Activated CD4-positive, alpha-beta T cell treated with anti-CD3 and anti-CD28 coated beads, Interleukin-2, amount 10 ng/mL, durations not matched to agents 7 days and 5 days (primary cell): ENCODE data around the gene FOXC1. TPM values are rescaled to one million over a fixed set of nuclear protein-coding genes. Genes with fewer than 3 reads are reported as not detected.

Source experiments
- CTCF ChIA-PET: fragments of 350-600 bp; sonication (Branson Sonifier 250); formaldehyde crosslinking; loops from one replicate; lab custom pipeline; 2021; ENCODE audit warnings: antibody characterized with exemption; lab: Charles Lee
- POLR2A ChIA-PET: fragments of 350-600 bp; sonication (Branson Sonifier 250); formaldehyde crosslinking; loops from one replicate; lab custom pipeline; 2021; ENCODE audit warnings: antibody characterized with exemption; lab: Charles Lee
- DNase-seq: peaks from one replicate; pipeline ENCODE4 v3.0.0-alpha.2; 2020
- H3K27ac Mint-ChIP-seq: one replicate; pipeline ENCODE4 v1.8.0; 2021; ENCODE audit warnings: mild to moderate bottlenecking, moderate library complexity, mixed read lengths
- H3K27me3 Mint-ChIP-seq: one replicate; pipeline ENCODE4 v1.8.0; 2021; ENCODE audit warnings: mixed read lengths
- H3K36me3 Mint-ChIP-seq: one replicate; pipeline ENCODE4 v1.8.0; 2021; ENCODE audit warnings: low read depth, mixed read lengths
- H3K4me1 Mint-ChIP-seq: one replicate; pipeline ENCODE4 v1.8.0; 2021; ENCODE audit warnings: mixed read lengths
- H3K4me3 Mint-ChIP-seq: one replicate; pipeline ENCODE4 v1.8.0; 2021; ENCODE audit warnings: mild to moderate bottlenecking, moderate library complexity, mixed read lengths
- H3K9me3 Mint-ChIP-seq: one replicate; pipeline ENCODE4 v1.8.0; 2021; ENCODE audit warnings: mixed read lengths
- total RNA-seq, 2 experiments: library from RNA; stranded (reverse); gene quantifications; one replicate each; pipeline ENCODE4 v1.2.3, GENCODE V29; 2021

FOXC1 gene
- total RNA-seq, 2 experiments from 2014 or later, result not detected

DNA sequence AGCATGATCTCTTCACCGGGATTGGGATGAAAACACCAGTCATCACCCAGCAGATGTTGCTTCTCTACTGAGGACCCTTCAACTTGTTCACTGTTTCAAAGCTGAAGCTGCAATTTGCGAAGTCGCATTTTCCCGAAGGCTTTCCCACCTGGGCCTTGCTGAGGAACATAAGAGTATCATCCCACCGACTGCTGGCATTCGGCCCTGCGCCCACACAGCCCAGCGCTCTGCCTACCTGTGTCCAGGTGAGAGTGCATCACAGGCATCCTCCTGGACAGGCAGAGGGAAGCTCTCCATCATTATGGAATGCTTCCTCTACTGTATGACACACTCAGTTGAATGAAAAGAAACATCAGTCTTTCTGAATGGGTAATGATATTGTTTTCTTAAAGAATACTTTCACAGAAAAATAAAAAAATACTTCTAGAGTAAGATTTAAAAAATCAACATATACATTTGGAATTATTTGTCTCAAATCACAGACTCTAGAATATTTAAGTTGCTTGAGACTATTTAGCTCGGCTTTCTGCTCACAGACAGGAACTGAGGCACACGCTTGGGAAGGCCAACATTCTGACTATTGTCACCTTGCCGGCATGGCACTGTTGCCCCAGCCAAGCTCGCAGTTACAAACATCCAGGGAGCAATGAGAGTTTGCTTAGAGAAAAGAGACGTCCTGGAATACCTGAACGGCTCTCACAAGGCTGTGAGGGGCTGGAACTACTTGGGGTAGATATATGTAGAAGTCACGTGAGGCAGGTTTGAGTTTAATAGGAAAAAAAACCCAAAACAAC lies 48.7 kb downstream of the FOXC1 start:
- POLR2A ChIA-PET, result no interaction called here
- Mint-ChIP-seq H3K36me3 (no peaks in the 10 kb centered on the region), H3K9me3 (no peaks in the 10 kb centered on the region), H3K27me3 (no peaks in the 10 kb centered on the region), H3K4me1 (no peaks in the 10 kb centered on the region), H3K27ac (no peak overlapping the region), H3K4me3 (no peak overlapping the region)
- CTCF ChIA-PET, result no interaction called here
- no peak for DNase-seq

- no peak for DNase-seq
- Mint-ChIP-seq H3K27me3 (no peaks in the 10 kb centered on the region), H3K4me1 (no peaks in the 10 kb centered on the region), H3K4me3 (no peak overlapping the region), H3K9me3 (no peaks in the 10 kb centered on the region), H3K36me3 (no peaks in the 10 kb centered on the region), H3K27ac (no peak overlapping the region)
- POLR2A ChIA-PET, result no interaction called here
- CTCF ChIA-PET, result no interaction called here
Measured at GRCh38 chr6:1659816-1660215, 50.1 kb downstream of the FOXC1 start.

- Mint-ChIP-seq H3K27me3 (no peaks in the 10 kb centered on the region), H3K36me3 (no peaks in the 10 kb centered on the region), H3K4me1 (peaks cover 8% of the 10 kb centered on the region), H3K27ac (no peak overlapping the region), H3K9me3 (no peaks in the 10 kb centered on the region), H3K4me3 (no peak overlapping the region)
- DNase-seq, result no peak
- ChIA-PET CTCF (interaction anchor here (1.0 kb wide), 1 partner anchor 24 kb away, joined by 3 read pairs; no protein-coding TSS in a partner anchor), POLR2A (no interaction called here)
Measured at GRCh38 chr6:1662534-1662933, 52.8 kb downstream of the FOXC1 start.

Other genes with a start within 250 kb of the FOXC1 start
- gene FOXF2, start 220.3 kb upstream of the FOXC1 start, total RNA-seq, result not detected